HG02610 (cell line): ENCODE results near the gene NPHP4.

Experiments used
- ATAC-seq: cut with Tn5 transposase; IDR thresholded peaks from one replicate; pipeline ENCODE4 v1.9.1; 2021; ENCODE audit warnings: mild to moderate bottlenecking, moderate library complexity; ENCODE audit not compliant: unreplicated experiment

Gene NPHP4

GRCh38 chr1:5839881-5840550 lies 152.2 kb downstream of the NPHP4 start:
- ATAC-seq = no peak

GRCh38 chr1:5839161-5839880 lies 152.9 kb downstream of the NPHP4 start:
- ATAC-seq = no peak

GRCh38 chr1:5837976-5838653 lies 154.1 kb downstream of the NPHP4 start:
- ATAC-seq = no peak

- ATAC-seq = no peak
Measured at GRCh38 chr1:5836776-5837440, 155.3 kb downstream of the NPHP4 start.

- ATAC-seq = no peak
Measured at GRCh38 chr1:5835179-5835562, 157.1 kb downstream of the NPHP4 start.

- ATAC-seq = no peak
Measured at GRCh38 chr1:5834477-5835178, 157.6 kb downstream of the NPHP4 start.

GRCh38 chr1:5833911-5834310 lies 158.3 kb downstream of the NPHP4 start:
- no peak for ATAC-seq

GRCh38 chr1:5832916-5833895 lies 159.0 kb downstream of the NPHP4 start:
- no peak for ATAC-seq

- no peak for ATAC-seq
Measured at GRCh38 chr1:5831600-5832335, 160.5 kb downstream of the NPHP4 start.

GRCh38 chr1:5830771-5831599 lies 161.2 kb downstream of the NPHP4 start:
- ATAC-seq = no peak

- ATAC-seq = no peak
Measured at GRCh38 chr1:5829414-5829813, 162.8 kb downstream of the NPHP4 start.

- ATAC-seq = no peak
Measured at GRCh38 chr1:5828308-5828935, 163.8 kb downstream of the NPHP4 start.

GRCh38 chr1:5827516-5827915 lies 164.7 kb downstream of the NPHP4 start:
- ATAC-seq = no peak

GRCh38 chr1:5826601-5827000 lies 165.6 kb downstream of the NPHP4 start:
- ATAC-seq = no peak

- no peak for ATAC-seq
Measured at GRCh38 chr1:5822726-5823125, 169.5 kb downstream of the NPHP4 start.

- no peak for ATAC-seq
Measured at GRCh38 chr1:5822266-5822665, 170.0 kb downstream of the NPHP4 start.

- ATAC-seq = no peak
Measured at GRCh38 chr1:5821540-5822176, 170.6 kb downstream of the NPHP4 start.
